Urinary bladder (tissue), 4 donors: Measurements from ENCODE around the gene CLSTN3. TPM values are rescaled to one million over a fixed set of nuclear protein-coding genes. Genes with fewer than 3 reads are reported as not detected.

ENCODE experiments used
- DNase-seq: peaks from one replicate; pipeline ENCODE4 v3.0.0-alpha.2; 2015; ENCODE audit errors: extremely low spot score
- H3K27ac ChIP-seq: one replicate; pipeline ENCODE4 v1.5.1; 2013; ENCODE audit warnings: low read depth, mild to moderate bottlenecking, moderate library complexity
- H3K36me3 ChIP-seq: one replicate; pipeline ENCODE4 v1.6.1; 2013; ENCODE audit warnings: mild to moderate bottlenecking, moderate library complexity; ENCODE audit not compliant: insufficient read depth
- H3K4me1 ChIP-seq: one replicate; pipeline ENCODE4 v1.6.1; 2013; ENCODE audit warnings: mild to moderate bottlenecking, moderate library complexity; ENCODE audit not compliant: insufficient read depth
- H3K4me3 ChIP-seq: one replicate; pipeline ENCODE4 v1.5.1; 2013; ENCODE audit warnings: low read depth, low read length
- WGBS: extraction: QIAGEN DNeasy Blood & Tissue Kit; methylation state at CpG from one replicate; pipeline ENCODE4 v1.1.7; 2013; 5-methylcytosine and 5-hydroxymethylcytosine counted together
- polyA plus RNA-seq: library from polyadenylated mRNA; stranded (reverse); fragments of 200-250 nt; gene quantifications from one replicate; pipeline ENCODE4 v1.2.3, GENCODE V29; 2013
- total RNA-seq: library from RNA; depleted of rRNA; stranded (reverse); fragments of >200 nt; gene quantifications from one replicate; pipeline ENCODE4 v1.2.3, GENCODE V29; 2014
- donor health status: healthy with polysubstance abuse.
- donor health status: healthy.

CLSTN3 gene
- total and polyA plus RNA-seq, 2 donors, result 16.7 to 20.9 TPM

DNA sequence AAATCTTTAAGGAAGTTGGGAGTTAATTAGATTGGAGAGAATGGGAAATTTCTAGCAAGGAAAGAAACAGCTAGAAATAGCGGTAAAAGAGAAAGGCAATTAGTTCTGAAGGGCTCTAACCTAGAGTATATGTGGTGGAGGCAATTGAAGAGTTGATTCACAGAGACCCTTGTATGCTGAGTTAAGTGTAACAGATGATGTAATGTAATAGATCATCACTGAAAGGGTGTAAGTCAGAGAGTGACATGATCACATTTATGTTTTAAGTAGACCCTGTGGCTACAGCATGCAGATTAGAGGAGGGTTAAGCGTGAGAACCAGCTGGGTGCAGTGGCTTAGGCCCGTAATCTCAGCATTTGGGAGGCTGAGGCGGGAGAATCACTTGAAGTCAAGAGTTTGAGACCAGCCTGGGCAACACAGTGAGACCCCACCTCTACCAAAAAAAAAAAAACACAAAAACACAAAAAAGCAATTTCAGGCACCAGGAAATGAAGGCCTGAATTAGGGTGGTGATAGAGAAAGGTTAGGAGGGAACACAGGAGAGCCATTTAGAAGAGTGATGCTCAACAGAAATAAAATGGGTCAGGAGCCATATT, 4.4 kb upstream of the CLSTN3 start:
- 73% methylated on average over 4 of the region's 4 CpGs for WGBS
- Histone ChIP-seq H3K4me3 (no peak overlapping the region), H3K27ac (no peak overlapping the region), H3K4me1 (no peaks in the 10 kb centered on the region), H3K36me3 (no peaks in the 10 kb centered on the region)
- no peak for DNase-seq

DNA sequence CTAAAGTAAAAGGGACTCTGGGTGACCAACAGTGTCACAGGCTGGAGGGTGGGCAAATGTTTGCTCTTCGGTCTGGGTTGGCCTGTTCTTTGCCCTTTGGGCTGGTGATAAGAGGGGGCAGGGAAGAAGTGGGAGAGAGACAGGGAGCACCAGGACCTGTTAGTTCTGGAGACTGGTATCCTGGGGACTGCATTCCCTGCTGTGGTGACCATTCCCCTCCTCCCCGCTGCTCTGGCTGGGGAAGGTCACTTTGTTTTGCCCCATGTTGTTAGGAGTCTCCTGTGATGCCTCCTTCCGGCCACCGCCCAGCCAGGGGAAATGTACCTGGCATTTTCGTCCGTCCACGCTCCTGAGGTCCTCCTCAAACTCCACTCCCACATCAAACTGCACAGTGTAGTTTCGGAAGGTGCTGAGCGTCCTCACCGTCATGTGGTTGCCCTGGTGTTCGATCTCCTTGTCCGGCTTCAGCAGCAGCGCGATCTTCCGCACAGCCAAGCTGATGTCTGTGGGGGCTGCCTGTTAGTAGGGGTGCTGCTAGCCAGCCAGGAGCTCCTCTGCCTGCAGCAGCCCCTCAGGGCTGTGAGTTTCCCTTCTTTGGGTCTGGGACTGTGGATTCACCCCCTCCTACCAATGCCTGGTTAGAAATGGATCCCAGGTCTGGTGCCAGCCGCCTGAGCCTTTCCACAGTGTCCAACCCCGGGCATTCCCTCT, 2.1 kb upstream of the CLSTN3 start:
- no peak for DNase-seq
- H3K4me1 ChIP-seq, result no peaks in the 10 kb centered on the region
- WGBS, result 86% methylated on average over 17 of the region's 17 CpGs
- no peak overlapping the region for H3K4me3 ChIP-seq
- no peak overlapping the region for H3K27ac ChIP-seq
- no peaks in the 10 kb centered on the region for H3K36me3 ChIP-seq

DNA sequence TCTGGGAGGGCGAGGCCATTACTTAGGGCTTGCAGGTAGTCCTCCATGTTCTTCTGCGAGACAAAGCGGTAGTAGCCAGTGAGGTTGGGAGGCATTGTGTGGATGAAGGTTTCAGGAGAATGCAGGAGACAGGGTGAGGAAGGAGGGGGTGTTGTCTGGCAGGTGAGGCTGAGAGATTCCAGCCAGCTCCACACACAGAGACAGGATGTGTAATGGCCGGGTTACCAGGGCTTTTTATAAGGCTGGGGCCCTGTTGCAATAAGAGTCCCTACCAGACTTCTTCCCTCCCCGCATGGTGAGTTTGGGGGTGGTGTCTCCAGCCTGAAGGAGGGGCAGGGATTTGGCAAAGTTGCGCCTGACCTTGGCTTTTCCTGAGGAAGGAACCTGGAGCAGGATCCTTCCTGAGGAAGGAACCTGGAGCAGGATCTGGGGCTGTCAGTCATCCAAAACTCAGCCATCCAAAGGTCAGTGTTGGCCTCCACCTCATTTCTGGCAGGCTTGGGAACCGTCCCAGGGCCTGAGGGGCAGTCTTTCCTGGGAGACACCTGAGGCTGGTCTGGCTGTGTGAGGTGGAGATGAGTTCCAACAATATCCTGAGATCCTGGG, 1.4 kb upstream of the CLSTN3 start, which contains the start of gene RBP5:
RBP5 (minus strand) TSS at position 209 of the 606 bp plus-strand sequence; CDS start at position 95, 114 bp downstream.
- WGBS, result 62% methylated on average over 7 of the region's 7 CpGs
- DNase-seq, result no peak
- Histone ChIP-seq H3K4me3 (peak within 1 kb of the TSS; percentile 48), H3K36me3 (no peaks in the 10 kb centered on the region), H3K4me1 (no peaks in the 10 kb centered on the region), H3K27ac (no peak within 1 kb of the TSS)

DNA sequence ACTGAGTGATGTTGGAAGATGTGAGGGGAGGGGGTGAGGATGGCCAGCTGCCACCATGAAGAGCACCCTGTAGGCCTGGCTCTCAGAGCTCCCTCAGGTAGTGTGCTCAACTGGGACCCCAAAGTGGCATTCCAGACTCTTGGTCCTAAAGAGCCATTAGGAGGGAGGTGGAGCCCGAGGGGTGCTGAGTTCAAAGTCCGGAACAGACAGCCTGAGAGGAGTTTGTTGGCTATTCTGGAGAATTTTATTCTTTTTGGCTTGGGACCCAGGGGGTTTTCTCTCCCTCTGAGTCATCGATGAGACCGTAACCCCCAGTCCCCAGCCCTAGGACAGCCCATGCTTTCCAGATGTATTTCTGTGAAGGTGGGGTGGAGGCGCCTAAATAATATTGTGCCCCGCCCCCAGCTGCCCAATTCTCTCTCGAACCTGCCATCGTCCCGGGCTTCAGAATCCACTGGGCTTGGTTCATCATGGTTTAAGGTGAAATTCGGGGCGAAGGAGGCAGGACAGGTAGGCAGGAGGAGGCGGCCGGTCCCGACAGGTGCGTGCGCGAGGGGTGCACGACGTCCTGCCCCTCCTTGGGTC, 792 bp upstream of the CLSTN3 start:
- WGBS, result 5% methylated on average over 19 of the region's 19 CpGs
- no peak for DNase-seq
- no peak overlapping the region for H3K27ac ChIP-seq
- H3K36me3 ChIP-seq, result no peaks in the 10 kb centered on the region
- H3K4me1 ChIP-seq, result no peaks in the 10 kb centered on the region
- peak overlapping the region; percentile 48 for H3K4me3 ChIP-seq

DNA sequence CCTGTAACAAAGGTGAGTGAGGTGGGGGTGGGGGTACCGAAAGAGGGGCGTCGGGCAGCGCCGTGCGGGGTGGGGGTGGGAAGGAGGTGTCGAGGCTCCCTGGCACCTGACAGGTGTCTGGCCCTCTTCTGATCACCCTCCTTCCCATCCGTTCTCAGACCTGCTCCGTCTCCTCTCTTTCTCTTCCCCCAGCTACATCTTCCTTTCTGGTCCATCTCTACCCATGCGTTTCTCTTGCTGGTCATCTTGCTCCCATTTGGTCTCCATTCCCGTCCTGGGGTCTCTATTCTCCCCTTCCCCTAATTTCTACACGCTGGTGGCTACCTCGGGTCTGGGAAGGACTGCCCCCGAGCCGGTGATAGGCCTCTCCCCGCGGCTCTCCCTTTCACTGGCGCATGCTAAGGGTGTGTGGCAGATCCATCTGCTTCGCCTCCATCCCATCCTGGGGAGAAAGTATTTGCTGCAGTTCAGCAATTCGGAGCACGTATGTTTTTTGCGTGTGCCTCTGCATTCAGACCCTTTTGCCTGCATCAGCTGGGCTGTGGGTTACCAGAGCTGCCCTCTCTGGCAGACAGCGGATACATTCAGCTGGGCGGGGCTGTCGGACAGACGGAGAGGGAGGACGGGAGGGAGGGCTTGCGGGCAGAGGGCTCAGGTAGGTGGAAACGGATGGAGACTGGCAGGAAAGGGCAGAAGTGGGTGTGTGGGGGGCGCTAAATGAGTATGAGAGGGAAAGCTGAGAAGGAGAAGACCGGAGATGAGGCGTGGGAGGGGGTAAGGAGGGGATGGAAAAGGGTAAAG, 730 bp downstream of the CLSTN3 start:
- Histone ChIP-seq H3K27ac (peak overlapping the region; percentile 64), H3K36me3 (no peaks in the 10 kb centered on the region), H3K4me1 (no peaks in the 10 kb centered on the region), H3K4me3 (peak overlapping the region; percentile 48)
- WGBS, result 3% methylated on average over 32 of the region's 32 CpGs
- no peak for DNase-seq

DNA sequence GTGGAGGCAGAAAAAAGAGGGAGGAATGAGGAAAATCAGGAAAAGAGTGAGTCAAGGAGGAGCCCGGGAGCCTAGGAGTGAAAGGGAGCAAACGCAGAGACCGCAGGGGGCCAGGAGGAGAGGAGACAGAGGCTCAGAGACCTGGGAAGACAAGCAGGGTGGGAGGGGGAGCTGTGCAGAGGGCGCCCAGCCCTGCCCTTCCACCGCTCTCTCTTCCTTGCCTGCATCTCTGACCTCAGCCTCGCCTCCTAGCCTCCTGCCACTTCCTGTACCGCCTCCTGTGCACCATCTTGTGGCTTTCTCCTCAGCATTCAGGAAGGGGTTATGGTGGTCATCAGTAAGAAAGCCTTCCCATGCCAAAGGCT, 1.3 kb downstream of the CLSTN3 start:
- WGBS, result 41% methylated on average over 7 of the region's 7 CpGs
- no peak overlapping the region for H3K27ac ChIP-seq
- no peak overlapping the region for H3K4me3 ChIP-seq
- H3K36me3 ChIP-seq, result no peaks in the 10 kb centered on the region
- no peaks in the 10 kb centered on the region for H3K4me1 ChIP-seq
- DNase-seq, result no peak

DNA sequence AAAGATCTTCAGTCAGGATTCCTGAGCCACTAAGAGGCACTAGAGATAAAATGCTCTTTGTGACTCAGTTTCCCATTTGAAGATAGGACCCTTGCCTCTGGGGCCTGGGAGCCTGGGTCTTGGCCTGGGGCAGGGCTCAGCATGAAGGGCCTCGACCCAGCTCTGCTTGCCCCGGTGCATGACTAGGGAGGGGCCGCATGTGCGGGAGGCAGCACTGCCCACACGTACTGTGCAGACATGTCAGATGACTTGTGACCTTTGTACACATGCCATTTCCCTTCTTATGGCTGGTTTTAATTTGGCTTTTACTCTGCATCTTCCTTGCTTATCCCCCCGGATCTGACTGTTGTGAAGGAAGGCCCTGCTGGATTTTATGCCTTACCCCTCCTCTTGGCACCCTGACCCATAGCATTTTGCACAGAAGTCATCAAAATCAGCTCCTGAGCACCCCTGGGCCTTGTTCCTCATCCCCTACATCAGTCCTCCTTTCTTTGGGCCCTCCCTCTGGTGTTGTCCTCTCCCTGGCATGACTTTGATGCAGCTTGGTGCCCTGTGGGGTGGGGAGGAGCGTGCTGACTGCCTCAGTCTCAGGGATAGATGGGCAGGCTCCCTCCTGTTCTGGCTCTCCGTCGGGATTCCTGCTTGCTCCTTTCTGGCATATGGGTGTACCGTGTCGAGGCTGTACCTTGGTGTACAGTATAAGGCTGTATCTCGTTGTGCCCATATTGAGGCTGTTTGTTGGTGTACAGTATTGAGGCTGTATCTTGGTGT, 4.4 kb downstream of the CLSTN3 start:
- Histone ChIP-seq H3K27ac (no peak overlapping the region), H3K4me3 (no peak overlapping the region), H3K4me1 (no peaks in the 10 kb centered on the region), H3K36me3 (no peaks in the 10 kb centered on the region)
- 84% methylated on average over 12 of the region's 12 CpGs for WGBS
- no peak for DNase-seq

DNA sequence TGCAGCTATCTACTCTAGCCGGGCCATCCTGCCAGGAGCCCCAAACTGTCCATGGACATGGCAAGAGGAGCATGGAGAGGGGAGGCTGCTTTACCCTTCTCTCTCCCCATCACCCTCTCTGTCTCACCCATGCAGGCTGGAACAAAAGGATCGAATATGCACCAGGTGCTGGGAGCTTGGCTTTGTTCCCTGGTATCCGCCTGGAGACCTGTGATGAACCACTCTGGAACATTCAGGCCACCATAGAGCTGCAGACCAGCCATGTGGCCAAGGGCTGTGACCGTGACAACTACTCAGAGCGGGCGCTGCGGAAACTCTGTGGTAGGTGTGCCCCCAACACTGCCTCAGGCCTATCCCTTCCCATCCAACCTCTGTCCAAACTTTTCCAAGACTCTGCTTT, 5.9 kb downstream of the CLSTN3 start:
- no peak for DNase-seq
- 96% methylated on average over 7 of the region's 7 CpGs for WGBS
- H3K36me3 ChIP-seq, result no peaks in the 10 kb centered on the region

DNA sequence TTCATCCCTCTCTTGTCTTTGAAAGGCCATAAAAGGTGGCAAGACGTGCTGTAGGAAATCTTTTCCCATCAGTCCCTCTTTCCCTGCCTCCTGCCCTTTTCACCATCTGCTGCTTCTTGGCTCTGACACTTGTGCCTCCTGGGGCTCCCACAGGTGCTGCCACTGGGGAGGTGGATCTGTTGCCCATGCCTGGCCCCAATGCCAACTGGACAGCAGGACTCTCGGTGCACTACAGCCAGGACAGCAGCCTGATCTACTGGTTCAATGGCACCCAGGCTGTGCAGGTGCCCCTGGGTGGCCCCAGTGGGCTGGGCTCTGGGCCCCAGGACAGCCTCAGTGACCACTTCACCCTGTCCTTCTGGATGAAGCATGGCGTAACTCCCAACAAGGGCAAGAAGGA, 6.5 kb downstream of the CLSTN3 start:
- Histone ChIP-seq H3K4me3 (no peak overlapping the region), H3K36me3 (no peaks in the 10 kb centered on the region), H3K27ac (no peak overlapping the region), H3K4me1 (no peaks in the 10 kb centered on the region)
- DNase-seq, result no peak
- WGBS, result 89% methylated on average over 3 of the region's 3 CpGs

More for the DNA sequence above, 5.9 kb downstream of the CLSTN3 start:
- Histone ChIP-seq H3K4me1 (no peaks in the 10 kb centered on the region), H3K27ac (no peak overlapping the region), H3K4me3 (no peak overlapping the region)

DNA sequence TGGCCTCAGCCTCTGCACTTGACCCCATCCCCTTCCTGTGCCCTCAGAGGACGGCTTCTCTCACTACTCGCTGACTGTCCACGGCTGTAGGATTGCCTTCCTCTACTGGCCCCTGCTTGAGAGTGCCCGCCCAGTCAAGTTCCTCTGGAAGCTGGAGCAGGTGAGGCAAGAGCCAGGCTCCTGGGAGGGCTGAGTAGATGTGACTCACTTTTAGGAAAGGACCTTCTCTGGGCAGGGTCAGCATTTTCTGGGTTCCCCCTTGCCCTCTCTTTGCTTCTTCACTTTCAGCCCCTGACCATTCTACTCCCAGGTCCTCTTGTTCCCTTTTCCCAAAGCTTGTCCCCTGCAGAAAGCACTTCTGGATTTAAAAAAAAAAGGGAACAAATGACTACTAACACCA, 7.7 kb downstream of the CLSTN3 start:
- H3K36me3 ChIP-seq, result no peaks in the 10 kb centered on the region
- no peak for DNase-seq
- WGBS, result 67% methylated on average over 4 of the region's 4 CpGs

DNA sequence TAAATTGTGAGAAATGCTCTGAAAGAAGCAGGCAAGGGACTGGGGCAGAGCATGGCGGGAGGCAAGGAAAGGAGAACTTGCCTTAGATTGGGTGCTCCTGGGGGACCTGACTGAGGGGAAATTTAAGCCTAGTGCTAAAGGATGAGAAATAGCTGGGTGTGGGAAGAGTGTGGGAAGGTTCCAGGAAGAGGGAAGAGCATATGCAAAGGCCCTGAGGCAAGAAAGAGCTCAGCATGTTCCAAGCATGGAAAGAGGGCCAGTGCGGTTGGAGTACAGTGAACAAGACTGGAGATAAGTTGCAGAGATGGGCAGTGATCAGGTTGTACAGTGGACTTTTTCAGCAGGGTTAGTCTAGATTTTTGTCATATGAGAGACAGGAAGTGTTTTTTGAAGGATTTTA, 9.0 kb downstream of the CLSTN3 start:
- no peak overlapping the region for H3K4me3 ChIP-seq
- no peak overlapping the region for H3K27ac ChIP-seq
- H3K4me1 ChIP-seq, result no peaks in the 10 kb centered on the region
- 72% methylated on average over 2 of the region's 2 CpGs for WGBS
- no peaks in the 10 kb centered on the region for H3K36me3 ChIP-seq
- no peak for DNase-seq

More for the DNA sequence above, 7.7 kb downstream of the CLSTN3 start:
- Histone ChIP-seq H3K27ac (no peak overlapping the region), H3K4me1 (no peaks in the 10 kb centered on the region), H3K4me3 (no peak overlapping the region)

DNA sequence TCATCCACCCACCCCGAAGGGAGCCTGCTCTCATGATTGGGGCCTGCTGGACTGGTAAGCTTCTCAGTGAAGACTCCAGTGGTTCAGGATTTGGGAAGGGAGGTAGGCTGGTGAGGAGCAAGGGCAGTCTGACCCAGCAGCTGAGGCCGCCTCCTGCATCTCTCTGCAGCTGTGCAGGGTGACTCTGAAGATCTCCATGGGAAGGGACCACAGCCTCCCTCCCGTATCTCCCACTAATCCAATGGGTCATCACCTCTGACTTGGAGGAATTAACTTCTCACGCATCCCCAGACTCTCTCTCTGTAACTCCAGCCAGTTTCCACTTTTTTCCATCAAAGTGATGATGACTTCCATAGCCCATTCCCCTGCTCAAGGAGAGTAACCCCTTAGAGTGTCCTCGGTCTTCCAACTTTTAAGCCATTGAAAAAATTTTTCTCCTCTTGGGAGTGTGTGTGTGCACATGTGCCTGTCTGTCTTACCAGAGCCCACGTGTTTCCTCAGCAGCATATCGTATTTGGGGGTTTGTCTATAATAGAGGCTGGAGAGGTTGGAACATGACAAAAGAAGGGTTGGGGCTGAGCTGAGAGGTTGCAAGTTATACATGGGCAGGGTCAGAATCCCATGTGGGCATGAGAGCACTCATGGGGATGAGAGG, 11.3 kb downstream of the CLSTN3 start:
- DNase-seq, result no peak
- Histone ChIP-seq H3K27ac (no peak overlapping the region), H3K36me3 (no peaks in the 10 kb centered on the region), H3K4me1 (no peaks in the 10 kb centered on the region), H3K4me3 (no peak overlapping the region)
- WGBS, result 85% methylated on average over 7 of the region's 7 CpGs
